PFSK-1 (cell line): ENCODE results near the gene CYP1A1.

ENCODE experiments used
- FOXP2 ChIP-seq: optimal IDR thresholded peaks from 2 replicates; pipeline ENCODE3; 2011; ENCODE audit warnings: borderline replicate concordance, control low read depth, inconsistent platforms; ENCODE audit not compliant: insufficient read depth; ENCODE audit errors: extremely low read length, extremely low read depth
- POLR2AphosphoS5 ChIP-seq: IDR thresholded peaks from 2 replicates; pipeline ENCODE4 v1.6.1; 2012; ENCODE audit warnings: low read depth, mild to moderate bottlenecking, control low read depth, low read length, moderate library complexity
- SIN3A ChIP-seq: IDR thresholded peaks from 2 replicates; pipeline ENCODE4 v1.6.1; 2012; ENCODE audit warnings: mild to moderate bottlenecking, low read length, moderate library complexity, borderline replicate concordance; ENCODE audit not compliant: insufficient read depth
- TAF1 ChIP-seq: IDR thresholded peaks from 2 replicates; pipeline ENCODE4 v1.6.1; 2012; ENCODE audit warnings: low read length, control low read depth, borderline replicate concordance; ENCODE audit not compliant: insufficient read depth
- TF ChIP-seq, protein P1 (sequence below), 2 experiments: IDR thresholded peaks; 2 replicates each; pipeline versions ENCODE4 v1.6.1 to v1.8.0; 2011 to 2012; ENCODE audit warnings: low read depth in 2 of 2, low read length in 2 of 2, control low read depth in 1 of 2, inconsistent platforms in 1 of 2, mild to moderate bottlenecking in 1 of 2, moderate library complexity in 1 of 2; ENCODE audit not compliant: insufficient read depth in 1 of 2

CYP1A1 gene

DNA sequence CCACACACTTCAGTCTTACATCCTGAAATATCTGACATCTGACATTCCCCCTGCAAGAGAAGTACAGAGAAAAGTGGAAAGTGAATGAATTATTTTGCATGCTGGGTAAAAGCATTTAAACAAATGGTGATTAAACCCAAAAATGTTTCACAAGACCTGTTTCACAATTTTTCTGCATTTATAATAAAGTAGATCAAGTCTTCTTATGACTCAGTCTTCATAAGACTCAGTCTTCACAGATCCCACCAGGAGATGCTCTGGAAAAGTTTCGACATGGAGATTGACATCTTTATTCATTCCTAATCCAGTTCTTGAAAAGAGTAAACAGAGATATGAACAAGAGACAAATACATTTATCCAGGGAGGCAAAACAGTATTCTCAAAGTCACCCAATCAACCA lies 16.3 kb downstream of the CYP1A1 start:
- no peak for TF ChIP-seq POLR2AphosphoS5
- no peak for TF ChIP-seq TAF1
- TF ChIP-seq SIN3A = no peak
- no peak for TF ChIP-seq FOXP2
- TF ChIP-seq, protein P1, sequence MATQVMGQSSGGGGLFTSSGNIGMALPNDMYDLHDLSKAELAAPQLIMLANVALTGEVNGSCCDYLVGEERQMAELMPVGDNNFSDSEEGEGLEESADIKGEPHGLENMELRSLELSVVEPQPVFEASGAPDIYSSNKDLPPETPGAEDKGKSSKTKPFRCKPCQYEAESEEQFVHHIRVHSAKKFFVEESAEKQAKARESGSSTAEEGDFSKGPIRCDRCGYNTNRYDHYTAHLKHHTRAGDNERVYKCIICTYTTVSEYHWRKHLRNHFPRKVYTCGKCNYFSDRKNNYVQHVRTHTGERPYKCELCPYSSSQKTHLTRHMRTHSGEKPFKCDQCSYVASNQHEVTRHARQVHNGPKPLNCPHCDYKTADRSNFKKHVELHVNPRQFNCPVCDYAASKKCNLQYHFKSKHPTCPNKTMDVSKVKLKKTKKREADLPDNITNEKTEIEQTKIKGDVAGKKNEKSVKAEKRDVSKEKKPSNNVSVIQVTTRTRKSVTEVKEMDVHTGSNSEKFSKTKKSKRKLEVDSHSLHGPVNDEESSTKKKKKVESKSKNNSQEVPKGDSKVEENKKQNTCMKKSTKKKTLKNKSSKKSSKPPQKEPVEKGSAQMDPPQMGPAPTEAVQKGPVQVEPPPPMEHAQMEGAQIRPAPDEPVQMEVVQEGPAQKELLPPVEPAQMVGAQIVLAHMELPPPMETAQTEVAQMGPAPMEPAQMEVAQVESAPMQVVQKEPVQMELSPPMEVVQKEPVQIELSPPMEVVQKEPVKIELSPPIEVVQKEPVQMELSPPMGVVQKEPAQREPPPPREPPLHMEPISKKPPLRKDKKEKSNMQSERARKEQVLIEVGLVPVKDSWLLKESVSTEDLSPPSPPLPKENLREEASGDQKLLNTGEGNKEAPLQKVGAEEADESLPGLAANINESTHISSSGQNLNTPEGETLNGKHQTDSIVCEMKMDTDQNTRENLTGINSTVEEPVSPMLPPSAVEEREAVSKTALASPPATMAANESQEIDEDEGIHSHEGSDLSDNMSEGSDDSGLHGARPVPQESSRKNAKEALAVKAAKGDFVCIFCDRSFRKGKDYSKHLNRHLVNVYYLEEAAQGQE (IDR thresholded peaks at IDR 0.05; ENCODE audit: insufficient read depth in 1 of 2, low read depth in 2 of 2, low read length in 2 of 2) = no peak

GRCh38 chr15:74696808-74697207 lies 28.5 kb downstream of the CYP1A1 start:
- TF ChIP-seq FOXP2 = no peak
- no peak for TF ChIP-seq POLR2AphosphoS5
- no peak for TF ChIP-seq SIN3A
- TF ChIP-seq, protein P1 (IDR thresholded peaks at IDR 0.05; ENCODE audit: insufficient read depth in 1 of 2, low read depth in 2 of 2, low read length in 2 of 2) = no peak
- no peak for TF ChIP-seq TAF1

DNA sequence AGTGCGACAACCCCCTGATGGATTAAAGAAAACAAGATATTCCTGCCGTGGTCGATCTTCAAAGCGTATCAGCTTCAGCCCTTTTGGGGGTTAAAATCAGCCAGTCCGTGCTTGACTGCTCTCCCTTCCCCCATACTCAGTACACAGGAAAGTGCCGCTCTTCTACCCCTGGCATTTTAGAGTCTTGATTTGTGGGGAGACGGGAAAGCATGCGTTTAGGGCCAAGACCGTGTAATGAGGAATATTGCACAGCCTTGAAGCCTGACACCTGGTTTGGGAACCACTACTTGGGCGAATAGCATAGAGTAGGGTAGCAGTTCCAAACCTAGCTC lies 29.0 kb downstream of the CYP1A1 start:
- TF ChIP-seq TAF1 (no peak; the same call in 1 of the 2 replicates), SIN3A (no peak), POLR2AphosphoS5 (no peak), FOXP2 (no peak)
- TF ChIP-seq, protein P1 (IDR thresholded peaks at IDR 0.05; ENCODE audit: insufficient read depth in 1 of 2, low read depth in 2 of 2, low read length in 2 of 2) = no peak

GRCh38 chr15:74695597-74696397 lies 29.5 kb downstream of the CYP1A1 start, which contains the start of gene EDC3:
Gene EDC3, minus strand, starts transcription at chr15:74696024. Its CDS starts 20,900 bp downstream, at chr15:74675124.
- peak; percentile 54 for TF ChIP-seq FOXP2
- TF ChIP-seq SIN3A = peak; percentile 99; the same call in 1 of the 2 replicates
- TF ChIP-seq, protein P1 (IDR thresholded peaks at IDR 0.05; ENCODE audit: insufficient read depth in 1 of 2, low read depth in 2 of 2, low read length in 2 of 2) = 0 out of 4 replicates have a peak, but pooled peaks of 1 of the 2 experiments have one; percentile 34
- peak; percentile 58; the same call in 1 of the 2 replicates for TF ChIP-seq TAF1
- peak; percentile 79 for TF ChIP-seq POLR2AphosphoS5
